ENCODE data around the gene LRP1B.

Gene LRP1B

DNA sequence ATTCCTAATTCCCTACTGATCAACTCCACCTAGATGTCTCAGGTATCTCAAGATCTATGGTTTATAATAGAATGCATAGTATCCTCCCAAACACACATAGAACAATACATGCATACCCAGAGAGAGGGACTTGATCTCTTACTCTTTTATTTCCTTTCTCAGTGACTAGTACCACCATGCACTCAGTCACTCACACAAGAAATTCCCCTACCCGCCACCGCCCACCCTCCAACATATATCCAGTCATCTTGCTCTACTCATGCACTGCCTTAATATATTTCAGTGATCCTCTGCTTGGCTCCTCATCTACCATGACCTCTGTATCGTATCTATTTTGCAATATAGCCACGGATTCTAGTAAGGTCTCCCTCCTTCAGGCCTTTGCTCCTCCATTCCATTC, 996.9 kb downstream of the LRP1B start:
- Histone ChIP-seq H3K27ac (ENCODE audit: low read depth, low read length) (no peak overlapping the region), H3K4me1 (ENCODE audit: control insufficient read depth, low read length) (no peaks in the 10 kb centered on the region), H3K79me2 (ENCODE audit: control insufficient read depth, low read length) (no peaks in the 10 kb centered on the region), H3K9me2 (replicated peaks; ENCODE audit: control insufficient read depth, low read length) (no peaks in the 10 kb centered on the region), H3K27me3 (ENCODE audit: control insufficient read depth, low read length) (no peaks in the 10 kb centered on the region), H3F3A (ENCODE audit: control insufficient read depth, insufficient read depth) (no peaks in the 10 kb centered on the region), H3K4me3 (ENCODE audit: low read length) (no peak overlapping the region), H4K20me1 (ENCODE audit: control insufficient read depth, insufficient read depth, low read depth, low read length) (no peaks in the 10 kb centered on the region), H3K36me3 (ENCODE audit: control insufficient read depth, low read length) (no peaks in the 10 kb centered on the region), H3K9me3 (ENCODE audit: control insufficient read depth, insufficient read depth, low read length) (no peaks in the 10 kb centered on the region), H3K4me2 (ENCODE audit: low read length) (no peak overlapping the region)
- TF ChIP-seq, protein P1, sequence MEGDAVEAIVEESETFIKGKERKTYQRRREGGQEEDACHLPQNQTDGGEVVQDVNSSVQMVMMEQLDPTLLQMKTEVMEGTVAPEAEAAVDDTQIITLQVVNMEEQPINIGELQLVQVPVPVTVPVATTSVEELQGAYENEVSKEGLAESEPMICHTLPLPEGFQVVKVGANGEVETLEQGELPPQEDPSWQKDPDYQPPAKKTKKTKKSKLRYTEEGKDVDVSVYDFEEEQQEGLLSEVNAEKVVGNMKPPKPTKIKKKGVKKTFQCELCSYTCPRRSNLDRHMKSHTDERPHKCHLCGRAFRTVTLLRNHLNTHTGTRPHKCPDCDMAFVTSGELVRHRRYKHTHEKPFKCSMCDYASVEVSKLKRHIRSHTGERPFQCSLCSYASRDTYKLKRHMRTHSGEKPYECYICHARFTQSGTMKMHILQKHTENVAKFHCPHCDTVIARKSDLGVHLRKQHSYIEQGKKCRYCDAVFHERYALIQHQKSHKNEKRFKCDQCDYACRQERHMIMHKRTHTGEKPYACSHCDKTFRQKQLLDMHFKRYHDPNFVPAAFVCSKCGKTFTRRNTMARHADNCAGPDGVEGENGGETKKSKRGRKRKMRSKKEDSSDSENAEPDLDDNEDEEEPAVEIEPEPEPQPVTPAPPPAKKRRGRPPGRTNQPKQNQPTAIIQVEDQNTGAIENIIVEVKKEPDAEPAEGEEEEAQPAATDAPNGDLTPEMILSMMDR (IDR thresholded peaks at IDR 0.05; ENCODE audit: low read depth, low read length, poor library complexity, severe bottlenecking), result no peak
- no peak for TF ChIP-seq EZH2phosphoT487 (IDR thresholded peaks at IDR 0.05; ENCODE audit: borderline replicate concordance, low read length)

DNA sequence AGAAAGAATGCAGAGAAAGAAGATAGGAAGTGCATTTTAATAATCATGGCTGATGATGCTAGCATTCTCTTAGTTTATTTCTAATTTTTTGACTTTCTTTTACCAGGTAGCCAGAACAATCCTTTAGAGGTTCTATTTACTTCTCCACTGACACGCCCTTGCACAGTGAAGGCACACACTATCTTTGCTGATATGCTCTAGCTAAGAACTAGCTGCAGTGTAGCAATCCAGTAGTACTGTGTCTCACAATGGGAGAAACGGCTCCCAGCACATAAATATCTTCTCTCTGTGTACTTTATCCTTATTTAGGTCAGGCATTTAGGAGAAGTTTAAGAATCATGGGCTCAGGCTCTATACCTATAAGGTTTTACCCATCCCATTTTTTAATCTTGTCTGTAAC, 1005.4 kb downstream of the LRP1B start:
- no peaks in the 10 kb centered on the region for H3K9me3 ChIP-seq (ENCODE audit: control insufficient read depth, insufficient read depth, low read length)
- H3K27me3 ChIP-seq (ENCODE audit: control insufficient read depth, low read length), result no peaks in the 10 kb centered on the region
- H3K4me2 ChIP-seq (ENCODE audit: low read length), result no peak overlapping the region
- H4K20me1 ChIP-seq (ENCODE audit: control insufficient read depth, insufficient read depth, low read depth, low read length), result no peaks in the 10 kb centered on the region
- H3K4me3 ChIP-seq (ENCODE audit: low read length), result no peak overlapping the region
- no peaks in the 10 kb centered on the region for H3K79me2 ChIP-seq (ENCODE audit: control insufficient read depth, low read length)
- H3K27ac ChIP-seq (ENCODE audit: low read depth, low read length), result no peak overlapping the region
- H3F3A ChIP-seq (ENCODE audit: control insufficient read depth, insufficient read depth), result no peaks in the 10 kb centered on the region
- no peak for TF ChIP-seq EZH2phosphoT487 (IDR thresholded peaks at IDR 0.05; ENCODE audit: borderline replicate concordance, low read length)
- TF ChIP-seq, protein P1 (IDR thresholded peaks at IDR 0.05; ENCODE audit: low read depth, low read length, poor library complexity, severe bottlenecking), result no peak
- no peaks in the 10 kb centered on the region for H3K9me2 ChIP-seq (replicated peaks; ENCODE audit: control insufficient read depth, low read length)
- no peaks in the 10 kb centered on the region for H3K4me1 ChIP-seq (ENCODE audit: control insufficient read depth, low read length)
- no peaks in the 10 kb centered on the region for H3K36me3 ChIP-seq (ENCODE audit: control insufficient read depth, low read length)

DNA sequence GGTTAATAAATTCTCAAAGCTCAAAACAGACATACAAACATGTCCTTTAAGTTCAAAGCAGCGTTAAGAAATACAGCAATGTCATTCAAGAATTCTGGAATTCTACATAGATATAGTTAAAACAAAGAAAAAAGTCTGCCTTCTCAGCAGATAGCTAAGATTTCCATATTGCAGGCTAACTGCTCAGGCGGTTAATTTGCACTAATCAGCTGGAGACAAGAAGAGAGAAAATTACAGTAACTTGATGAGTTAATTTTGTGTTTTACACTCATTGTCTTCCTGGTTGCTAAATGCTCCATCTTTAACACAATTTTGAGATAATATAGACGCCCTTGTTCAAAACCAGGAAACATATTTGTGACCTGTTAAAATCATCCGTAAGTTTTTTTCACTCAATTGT, 1012.0 kb downstream of the LRP1B start:
- H3K9me2 ChIP-seq (replicated peaks; ENCODE audit: control insufficient read depth, low read length), result no peaks in the 10 kb centered on the region
- no peaks in the 10 kb centered on the region for H3K36me3 ChIP-seq (ENCODE audit: control insufficient read depth, low read length)
- H3F3A ChIP-seq (ENCODE audit: control insufficient read depth, insufficient read depth), result no peaks in the 10 kb centered on the region
- H4K20me1 ChIP-seq (ENCODE audit: control insufficient read depth, insufficient read depth, low read depth, low read length), result no peaks in the 10 kb centered on the region
- H3K9me3 ChIP-seq (ENCODE audit: control insufficient read depth, insufficient read depth, low read length), result peaks cover 3% of the 10 kb centered on the region; the same call in 1 of the 2 replicates
- no peak for TF ChIP-seq EZH2phosphoT487 (IDR thresholded peaks at IDR 0.05; ENCODE audit: borderline replicate concordance, low read length)
- TF ChIP-seq, protein P1 (IDR thresholded peaks at IDR 0.05; ENCODE audit: low read depth, low read length, poor library complexity, severe bottlenecking), result no peak
- no peaks in the 10 kb centered on the region for H3K27me3 ChIP-seq (ENCODE audit: control insufficient read depth, low read length)
- no peaks in the 10 kb centered on the region for H3K79me2 ChIP-seq (ENCODE audit: control insufficient read depth, low read length)
- H3K4me2 ChIP-seq (ENCODE audit: low read length), result no peak overlapping the region
- H3K4me3 ChIP-seq (ENCODE audit: low read length), result no peak overlapping the region
- H3K4me1 ChIP-seq (ENCODE audit: control insufficient read depth, low read length), result no peaks in the 10 kb centered on the region
- H3K27ac ChIP-seq (ENCODE audit: low read depth, low read length), result no peak overlapping the region
